ENCODE results near the gene SOX12.
"Not testable (repeated sequence)": the region's sequence is repeated elsewhere in the genome, so short reads cannot be mapped to it uniquely, and the experiment has no call there.

The SOX12 gene

GRCh38 chr20:362271-363254 lies 37.2 kb downstream of the SOX12 start:
- no peak for DNase-seq (ENCODE audit: low read depth)

GRCh38 chr20:363319-364078 lies 38.1 kb downstream of the SOX12 start:
- DNase-seq (ENCODE audit: low read depth): no peak

GRCh38 chr20:364905-365794 lies 39.8 kb downstream of the SOX12 start:
- DNase-seq (ENCODE audit: low read depth): no peak

- no peak for DNase-seq (ENCODE audit: low read depth)
These were observed 40.8 kb downstream of the SOX12 start for GRCh38 chr20:366041-366718.

- no peak for DNase-seq (ENCODE audit: low read depth)
These were observed 41.5 kb downstream of the SOX12 start for GRCh38 chr20:366719-367485.

- DNase-seq (ENCODE audit: low read depth): no peak
These were observed 42.1 kb downstream of the SOX12 start for GRCh38 chr20:367486-367887.

- DNase-seq (ENCODE audit: low read depth): no peak
These were observed 43.6 kb downstream of the SOX12 start for GRCh38 chr20:368915-369314.

- no peak for DNase-seq (ENCODE audit: low read depth)
These were observed 44.8 kb downstream of the SOX12 start for GRCh38 chr20:370151-370600.

GRCh38 chr20:370977-371754 lies 45.8 kb downstream of the SOX12 start:
- no peak for DNase-seq (ENCODE audit: low read depth)

GRCh38 chr20:371755-372542 lies 46.6 kb downstream of the SOX12 start:
- no peak for DNase-seq (ENCODE audit: low read depth)

GRCh38 chr20:372543-373082 lies 47.3 kb downstream of the SOX12 start:
- not testable (repeated sequence) for DNase-seq (ENCODE audit: low read depth)

- DNase-seq (ENCODE audit: low read depth): no peak
These were observed 48.0 kb downstream of the SOX12 start for GRCh38 chr20:373171-373890.

GRCh38 chr20:375265-375889 lies 50.0 kb downstream of the SOX12 start:
- no peak for DNase-seq (ENCODE audit: low read depth)

- DNase-seq (ENCODE audit: low read depth): no peak
These were observed 50.7 kb downstream of the SOX12 start for GRCh38 chr20:376089-376488.

GRCh38 chr20:376750-377149 lies 51.4 kb downstream of the SOX12 start:
- DNase-seq (ENCODE audit: low read depth): no peak

- DNase-seq (ENCODE audit: low read depth): not testable (repeated sequence)
These were observed 52.2 kb downstream of the SOX12 start for GRCh38 chr20:377578-377977.

GRCh38 chr20:378961-379336 lies 53.6 kb downstream of the SOX12 start:
- no peak for DNase-seq (ENCODE audit: low read depth)
